ENCODE results near the gene PRRX2.
A peak's percentile ranks its signal among the peaks of the same experiment; 100 is the strongest.

Gene PRRX2

DNA sequence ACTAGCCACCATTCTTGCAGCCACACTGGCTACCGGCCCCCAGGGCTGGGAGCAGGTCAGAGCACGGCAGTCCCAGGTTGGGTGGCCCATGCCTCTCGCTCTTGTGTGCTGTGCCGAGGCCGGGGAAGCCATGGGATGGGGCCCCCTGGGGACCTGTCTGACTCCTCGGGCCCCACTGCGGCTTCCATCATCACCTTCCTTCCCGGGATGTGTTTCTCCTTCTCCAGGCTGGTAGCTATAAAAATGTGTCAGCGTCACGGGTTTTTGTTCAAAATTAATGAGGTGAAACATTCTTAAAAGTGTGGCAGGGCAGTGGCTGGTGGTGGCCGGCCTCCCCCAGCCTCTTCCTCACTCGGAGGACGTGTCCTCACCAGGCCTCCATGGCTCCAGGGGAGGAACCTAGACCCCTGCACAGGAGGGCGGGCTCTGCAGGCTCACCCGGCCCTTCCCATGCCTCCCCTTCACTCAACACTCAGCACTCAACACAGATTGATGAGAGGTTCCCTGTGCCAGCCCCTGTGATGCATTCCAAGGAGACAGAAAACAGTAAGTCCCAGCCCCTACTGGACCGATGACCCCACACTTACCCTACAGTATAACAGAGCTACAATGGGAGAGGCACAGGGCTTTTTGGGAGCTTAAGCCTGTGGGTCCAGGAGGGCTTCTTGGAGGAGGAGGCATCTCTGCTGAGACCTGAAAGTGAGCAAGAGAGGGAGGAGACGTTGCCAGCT is 44.2 kb downstream of the PRRX2 start:
- no peak for DNase-seq (ENCODE audit: low spot score)

DNA sequence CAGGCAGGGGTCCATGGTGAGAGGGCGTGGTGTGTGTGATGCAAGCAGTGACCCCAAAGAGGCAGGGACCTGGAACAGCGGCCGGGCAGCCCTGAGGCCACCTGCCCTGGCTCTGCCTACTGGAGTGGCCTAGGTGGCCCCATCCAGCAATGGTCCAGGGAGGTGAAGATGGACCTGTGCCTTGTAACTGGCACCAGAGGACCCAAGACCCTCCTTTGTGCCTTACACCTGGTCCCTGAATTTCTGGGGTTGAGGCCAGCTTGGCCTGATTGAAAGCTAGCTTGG is 44.7 kb downstream of the PRRX2 start:
- no peak for DNase-seq (ENCODE audit: low spot score)

DNA sequence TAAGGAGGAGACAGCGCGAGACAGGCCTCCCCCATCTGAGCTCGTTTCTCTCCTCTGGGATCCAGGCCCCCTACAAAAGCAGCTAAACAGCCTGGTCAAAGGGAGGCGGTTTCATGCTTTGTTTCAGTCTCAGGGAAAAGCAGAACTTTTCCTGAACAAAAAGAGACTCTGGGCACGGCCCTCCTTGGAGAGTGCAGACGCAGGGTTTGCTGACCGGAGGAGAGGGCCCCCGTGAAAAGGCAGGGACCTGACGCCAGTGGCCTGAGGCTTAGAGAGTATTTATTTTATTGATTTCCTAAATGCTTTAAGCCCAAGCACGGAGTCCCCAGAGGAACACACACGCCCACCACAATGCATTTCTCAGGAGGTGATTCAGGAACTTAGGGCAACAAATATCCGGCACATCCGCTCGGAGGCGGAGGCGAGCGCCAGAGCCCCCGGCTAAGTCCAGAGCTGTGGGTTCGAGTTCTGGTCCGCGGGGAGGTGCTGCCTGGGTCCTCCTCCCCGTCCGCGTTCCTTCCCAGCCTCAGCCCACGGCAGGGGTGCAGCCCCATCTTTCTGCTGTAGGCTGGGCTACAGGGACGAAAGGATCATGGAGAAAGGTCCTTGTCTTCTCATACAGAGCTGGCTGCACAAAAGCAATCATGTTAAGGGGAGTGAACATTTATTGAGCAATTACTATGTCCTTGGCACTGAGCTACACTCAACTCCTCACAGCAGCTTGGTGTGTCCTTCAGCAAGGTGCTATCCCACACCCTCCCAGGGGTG is 47.4 kb downstream of the PRRX2 start:
- DNase-seq (ENCODE audit: low spot score), result peak; percentile 84

DNA sequence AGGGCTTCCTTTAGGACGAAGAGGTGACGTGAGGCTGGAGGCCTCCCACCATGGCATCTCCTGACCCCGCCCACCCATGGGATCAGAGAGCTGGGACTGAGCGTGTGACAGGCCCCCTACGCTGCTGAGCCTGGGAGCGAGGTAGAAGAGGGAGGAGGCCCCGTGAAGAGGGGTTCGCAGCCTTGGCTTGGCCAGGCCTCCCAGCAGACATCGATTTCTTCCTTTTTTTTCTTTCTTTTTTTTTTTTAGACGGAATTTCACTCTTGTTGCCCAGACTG is 47.9 kb downstream of the PRRX2 start:
- DNase-seq (ENCODE audit: low spot score), result no peak

DNA sequence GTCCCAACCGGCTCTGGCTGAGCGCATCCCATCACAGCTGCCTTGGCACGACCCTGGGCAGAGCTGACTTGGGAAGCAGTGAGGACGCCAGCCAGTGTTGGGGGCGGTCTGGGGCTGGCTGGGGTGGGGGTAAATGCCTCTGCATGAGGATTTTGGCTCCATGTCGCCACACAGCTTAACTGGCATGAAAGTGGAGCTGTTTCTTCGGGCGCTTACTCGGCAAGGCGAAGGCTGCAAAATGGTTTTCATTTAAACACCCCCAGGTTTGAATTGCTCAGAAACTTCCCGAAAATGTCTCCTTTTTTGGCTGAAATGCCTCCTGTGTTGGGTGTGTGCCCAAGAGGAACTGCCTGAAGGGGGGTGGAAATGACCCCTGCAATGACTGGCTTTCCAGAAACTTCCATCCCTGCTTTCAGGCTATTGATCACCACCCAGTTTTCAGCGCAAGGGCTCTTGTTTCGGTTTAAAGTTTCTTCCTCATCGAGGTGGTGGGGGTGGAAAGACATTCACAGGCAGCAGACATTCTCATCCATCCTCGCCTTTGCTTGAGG is 49.1 kb downstream of the PRRX2 start:
- no peak for DNase-seq (ENCODE audit: low spot score)

DNA sequence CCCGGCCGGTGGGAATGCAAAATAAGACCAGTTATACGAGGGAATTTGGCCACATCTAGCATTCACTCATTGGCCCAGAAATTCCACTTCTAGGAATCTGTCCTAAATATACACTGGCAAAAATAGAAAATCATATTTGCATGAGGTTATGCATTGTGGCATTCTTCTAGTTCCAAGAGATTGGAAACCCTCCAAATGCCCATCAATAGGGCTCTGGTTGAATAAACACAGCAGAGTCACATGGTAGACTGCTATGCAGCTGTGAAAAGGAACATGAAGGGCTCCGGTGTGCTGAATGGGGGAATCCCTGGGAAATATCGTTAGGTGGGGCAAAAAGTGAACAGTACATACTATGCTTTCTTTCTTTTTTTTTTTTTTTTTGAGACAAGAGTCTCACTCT is 50.6 kb downstream of the PRRX2 start:
- no peak for DNase-seq (ENCODE audit: low spot score)

DNA sequence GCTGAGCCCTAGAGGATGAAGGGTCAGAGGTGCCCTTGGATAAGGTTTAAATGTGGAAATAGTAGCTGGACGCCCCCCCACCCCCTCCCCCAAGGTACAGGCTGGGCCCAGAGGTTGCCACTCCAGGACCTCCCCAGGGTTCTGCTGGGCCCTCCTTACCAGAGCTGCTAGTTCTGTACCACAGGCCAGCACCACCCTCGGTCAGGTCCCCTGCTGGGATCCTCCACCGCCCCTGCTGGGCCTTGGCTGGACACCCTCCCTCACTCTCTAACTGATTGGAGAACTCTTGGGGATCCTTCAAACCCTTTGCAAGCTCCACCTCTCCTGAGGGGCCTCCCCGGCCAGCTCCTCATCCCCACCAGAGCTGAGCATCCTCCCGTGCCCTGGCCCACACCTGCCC is 52.5 kb downstream of the PRRX2 start:
- no peak for DNase-seq (ENCODE audit: low spot score)

DNA sequence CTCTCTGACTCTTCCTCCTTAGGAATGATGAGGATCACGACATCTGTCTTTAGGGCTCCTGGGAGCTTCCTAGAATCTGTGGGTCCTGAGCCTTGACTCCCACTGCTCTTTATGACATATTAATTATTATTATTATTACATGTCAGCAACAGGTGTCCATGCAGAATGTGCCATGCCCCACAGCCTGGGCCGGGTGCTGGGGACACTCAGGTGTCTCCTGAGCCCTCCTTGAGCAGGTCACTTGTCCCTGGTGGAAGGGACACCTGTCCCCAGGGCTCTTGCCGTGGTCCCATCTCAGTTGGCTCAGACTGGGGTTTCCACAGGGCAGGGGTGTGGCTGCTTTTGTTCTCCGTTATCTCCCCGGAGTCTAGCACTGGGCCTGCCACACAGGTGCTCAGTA is 53.2 kb downstream of the PRRX2 start:
- no peak for DNase-seq (ENCODE audit: low spot score)

DNA sequence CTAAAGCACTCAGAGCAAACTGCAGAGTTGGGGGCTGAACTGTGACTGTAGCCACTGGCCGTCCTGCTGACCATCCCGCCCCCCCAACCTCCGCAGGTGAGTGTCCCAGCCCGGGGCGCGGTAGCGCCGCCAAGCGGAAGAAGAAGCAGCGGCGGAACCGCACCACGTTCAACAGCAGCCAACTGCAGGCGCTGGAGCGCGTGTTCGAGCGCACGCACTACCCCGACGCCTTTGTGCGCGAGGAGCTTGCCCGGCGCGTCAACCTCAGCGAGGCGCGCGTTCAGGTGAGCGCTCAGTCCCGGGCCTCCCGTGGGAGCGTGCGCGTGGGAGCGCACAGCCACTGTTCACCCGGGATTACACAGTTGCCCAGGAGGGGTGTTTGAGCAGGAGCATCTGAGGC is 53.7 kb downstream of the PRRX2 start:
- DNase-seq (ENCODE audit: low spot score), result no peak

DNA sequence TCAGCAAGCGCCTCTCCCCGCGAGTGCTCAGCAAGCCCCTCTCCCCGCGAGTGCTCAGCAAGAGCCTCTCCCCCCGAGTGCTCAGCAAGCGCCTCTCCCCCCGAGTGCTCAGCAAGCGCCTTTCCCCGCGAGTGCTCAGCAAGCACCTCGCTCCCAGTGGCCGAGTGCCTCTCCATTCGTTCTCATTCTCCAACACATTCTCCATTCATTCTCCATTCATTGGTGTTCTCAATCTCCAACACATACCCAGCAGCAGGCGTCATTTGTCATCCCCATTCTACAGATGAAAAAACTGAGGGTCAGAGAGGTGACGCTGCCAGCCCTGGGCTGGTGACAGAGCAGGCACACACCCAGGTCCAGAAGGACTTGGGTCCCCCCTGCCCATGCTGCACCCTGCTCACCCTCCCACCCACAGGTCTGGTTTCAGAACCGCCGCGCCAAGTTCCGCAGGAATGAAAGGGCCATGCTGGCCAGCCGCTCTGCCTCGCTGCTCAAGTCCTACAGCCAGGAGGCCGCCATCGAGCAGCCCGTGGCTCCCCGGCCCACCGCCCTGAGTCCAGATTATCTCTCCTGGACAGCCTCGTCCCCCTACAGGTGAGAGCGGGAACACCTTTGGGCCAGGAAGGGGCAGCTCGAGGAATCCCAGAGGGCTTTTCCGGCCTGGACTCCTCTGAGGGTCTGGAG is 54.9 kb downstream of the PRRX2 start:
- no peak for DNase-seq (ENCODE audit: low spot score)

DNA sequence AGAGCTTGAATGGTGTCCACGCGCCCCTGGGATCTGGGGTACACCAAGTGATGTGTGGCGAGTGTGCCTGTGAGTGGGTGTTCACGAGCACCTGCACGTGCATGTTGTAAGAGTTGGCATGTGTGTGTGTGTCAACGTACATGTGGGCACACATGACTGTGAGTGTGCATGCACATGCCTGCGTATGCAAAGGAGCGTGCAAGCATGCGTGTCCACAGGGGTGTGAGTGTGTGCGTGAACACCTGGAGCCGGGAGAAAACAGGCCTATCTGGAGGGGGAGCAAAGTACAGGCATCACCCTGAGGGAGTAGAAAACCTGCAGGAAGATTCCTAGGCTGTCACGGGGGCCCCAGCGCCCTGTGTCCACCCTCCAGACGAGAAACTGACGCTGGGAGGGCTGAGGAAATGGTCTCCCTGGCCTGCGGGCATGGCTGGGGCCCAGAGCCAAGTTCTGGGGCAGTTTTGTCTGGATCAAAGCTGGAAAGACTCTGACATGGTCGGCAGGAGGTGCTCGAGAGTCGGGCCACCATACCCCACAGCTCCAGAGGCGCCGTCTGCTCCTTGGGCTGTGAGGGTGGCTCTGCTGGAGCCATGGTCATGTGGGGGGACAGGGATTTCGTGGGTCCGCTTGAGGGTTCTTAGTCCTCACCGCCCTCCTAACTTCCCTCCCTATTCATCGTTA is 55.6 kb downstream of the PRRX2 start:
- DNase-seq (ENCODE audit: low spot score), result no peak

DNA sequence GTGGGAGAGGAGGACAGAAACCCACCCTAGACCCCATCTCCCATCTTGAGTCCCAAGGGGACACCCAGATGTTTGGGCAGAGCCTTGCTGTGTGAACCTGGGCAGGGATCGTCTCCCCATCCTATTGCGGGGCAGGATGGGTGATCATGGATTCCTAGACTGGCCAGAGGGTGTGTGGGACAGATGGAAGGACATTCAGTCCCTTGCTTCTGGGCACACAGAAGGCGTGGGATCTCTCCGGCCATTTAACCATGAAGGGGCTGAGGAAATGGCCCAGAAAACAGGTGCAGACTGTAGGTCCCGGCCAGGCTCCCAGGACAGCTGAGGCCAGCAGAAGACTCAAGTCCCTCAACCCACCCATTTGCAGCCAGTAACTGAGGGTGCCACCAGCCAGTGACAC is 57.5 kb downstream of the PRRX2 start:
- no peak for DNase-seq (ENCODE audit: low spot score)

DNA sequence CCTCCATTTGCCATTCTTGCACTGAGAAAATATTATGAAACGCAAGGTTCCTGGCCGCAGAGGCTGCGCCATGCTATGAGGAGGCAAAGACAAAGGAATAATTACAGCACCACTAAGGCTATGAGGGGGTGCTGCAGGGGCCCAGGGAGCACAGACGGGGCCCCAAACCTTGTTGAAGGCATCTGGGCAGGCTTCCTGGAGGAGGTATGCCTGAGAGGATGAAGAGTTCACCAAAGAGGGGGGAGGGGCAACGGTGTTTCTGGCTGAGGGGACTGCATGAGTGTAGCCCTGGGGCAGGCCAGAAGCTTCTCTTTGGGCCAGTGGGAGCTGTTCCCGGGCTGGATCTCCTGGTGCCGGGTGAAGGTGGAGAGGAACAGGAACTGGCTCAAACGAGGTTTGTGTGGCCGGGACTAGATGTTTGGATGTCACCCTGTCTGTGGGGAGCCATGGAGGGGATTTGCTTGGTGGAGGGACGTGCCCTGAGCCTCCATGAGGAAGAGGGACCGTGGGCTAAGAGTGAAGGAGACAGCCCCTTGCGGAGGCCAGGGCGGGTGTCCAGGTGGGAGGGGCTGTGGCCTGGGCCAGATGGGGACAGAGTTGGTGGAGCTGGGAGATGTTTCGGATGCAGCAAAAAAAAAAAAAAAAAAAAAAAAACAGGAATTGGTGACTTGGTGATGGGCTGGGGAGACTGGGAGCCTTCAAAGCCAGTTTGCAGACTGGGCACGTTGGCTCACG is 59.2 kb downstream of the PRRX2 start:
- no peak for DNase-seq (ENCODE audit: low spot score)

DNA sequence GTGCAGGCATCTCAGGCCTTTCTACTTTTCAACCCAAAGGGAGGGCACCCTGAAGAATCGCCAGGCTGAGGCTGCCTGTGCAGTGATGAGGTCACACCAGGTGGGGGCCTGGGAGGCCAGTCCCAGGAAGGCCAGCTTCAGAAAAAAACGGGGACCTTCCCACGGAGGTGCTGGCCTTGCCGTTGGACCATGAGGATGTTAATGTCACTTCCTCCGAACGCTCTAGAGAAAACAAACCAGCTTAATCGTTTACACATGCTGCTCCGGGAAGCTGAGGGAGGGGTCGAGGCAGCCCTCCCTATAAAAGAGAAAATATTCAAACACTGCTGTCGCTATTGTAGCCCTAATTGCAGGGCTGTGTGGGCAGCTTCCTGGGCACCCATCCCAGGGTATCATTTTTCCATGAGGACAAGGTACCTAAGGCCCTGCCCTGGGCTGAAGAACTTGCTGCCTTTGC is 60.4 kb downstream of the PRRX2 start:
- DNase-seq (ENCODE audit: low spot score), result peak; percentile 51

DNA sequence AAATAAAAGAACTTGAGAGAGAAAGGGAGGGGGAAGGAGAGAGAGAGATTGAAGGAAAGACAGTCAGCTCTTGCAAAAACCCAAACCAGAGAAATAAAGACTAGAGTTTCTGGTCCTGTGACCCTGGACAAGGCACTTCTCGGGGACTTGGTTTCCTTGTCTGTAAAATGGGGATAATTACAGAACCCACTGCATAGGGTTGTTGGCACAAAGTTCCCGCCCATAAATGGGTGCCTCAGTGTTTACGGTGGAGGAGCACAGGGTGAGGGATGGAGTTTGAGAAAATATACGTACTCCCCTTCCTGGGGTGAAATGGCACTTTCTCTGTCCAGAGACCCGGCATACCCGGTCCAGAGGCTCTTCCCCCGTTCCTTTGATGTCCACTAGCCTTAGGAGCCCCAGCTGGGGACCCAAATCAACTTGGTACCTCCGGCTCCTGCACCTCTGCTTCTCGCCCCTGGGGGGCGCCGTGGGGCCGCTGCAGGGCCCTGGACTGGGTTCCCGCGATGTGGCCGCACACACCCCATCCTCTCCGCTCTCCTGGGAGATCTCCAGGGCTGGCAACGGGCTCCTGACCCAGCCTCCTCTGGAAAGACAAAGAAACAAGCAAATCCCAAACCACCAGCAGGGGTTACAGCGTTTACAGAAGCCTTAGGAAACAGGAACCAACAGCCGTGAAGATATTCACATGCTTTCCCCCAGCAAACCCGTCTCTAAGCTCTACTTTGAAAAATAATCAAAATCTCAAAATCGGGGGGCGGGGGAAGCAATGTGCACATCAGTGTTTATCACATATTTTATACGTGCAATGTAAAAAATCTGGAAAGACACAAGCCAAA is 61.1 kb downstream of the PRRX2 start:
- DNase-seq (ENCODE audit: low spot score), result peak; percentile 94

DNA sequence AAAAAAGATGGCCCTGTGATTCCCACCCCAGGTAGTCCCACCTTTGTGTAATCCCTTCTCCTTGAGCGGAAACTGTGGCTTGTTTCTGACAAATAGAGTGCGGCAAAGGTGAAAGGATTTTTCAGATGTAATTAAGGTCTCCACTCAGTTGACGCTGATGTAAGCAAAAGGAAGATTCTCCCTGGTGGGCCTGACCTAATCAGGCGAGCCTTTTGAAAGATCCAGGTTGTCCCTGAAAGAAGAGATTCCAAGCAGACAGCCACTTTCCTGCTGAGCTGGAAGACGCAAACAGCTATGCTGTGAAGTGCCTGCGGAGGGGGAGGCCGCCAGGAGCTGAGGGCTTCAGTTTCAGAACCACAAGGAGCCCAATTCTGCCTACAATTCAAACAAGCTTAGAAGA is 63.3 kb downstream of the PRRX2 start:
- DNase-seq (ENCODE audit: low spot score), result no peak

DNA sequence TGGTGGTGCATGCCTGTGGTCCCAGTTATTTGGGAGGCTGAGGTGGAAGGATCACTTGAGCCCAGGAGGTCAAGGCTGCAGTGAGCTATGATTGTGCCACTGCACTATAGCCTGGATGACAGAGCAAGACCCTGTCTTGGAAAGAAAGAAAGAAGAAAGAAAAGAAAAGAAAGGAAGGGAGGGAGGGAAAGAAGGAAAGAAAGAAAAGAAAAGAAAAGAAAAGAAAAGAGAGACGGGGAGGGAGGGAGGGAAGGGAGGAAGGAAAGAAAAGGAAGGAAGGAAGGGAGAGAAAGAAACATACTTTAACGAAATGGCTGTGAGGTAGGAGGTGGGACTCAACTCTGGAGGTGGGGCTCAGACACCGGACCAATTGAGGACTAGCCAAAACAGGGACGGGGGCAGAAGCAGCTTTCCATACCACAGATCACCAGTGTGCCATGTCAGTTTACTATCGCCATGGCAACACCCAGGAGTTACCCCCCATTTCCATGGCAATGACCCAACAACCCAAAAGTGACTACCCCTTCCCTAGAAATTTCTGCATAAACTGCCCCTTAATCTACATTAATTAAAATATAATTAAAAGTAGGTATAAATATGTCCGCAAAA is 66.1 kb downstream of the PRRX2 start:
- DNase-seq (ENCODE audit: low spot score), result no peak

DNA sequence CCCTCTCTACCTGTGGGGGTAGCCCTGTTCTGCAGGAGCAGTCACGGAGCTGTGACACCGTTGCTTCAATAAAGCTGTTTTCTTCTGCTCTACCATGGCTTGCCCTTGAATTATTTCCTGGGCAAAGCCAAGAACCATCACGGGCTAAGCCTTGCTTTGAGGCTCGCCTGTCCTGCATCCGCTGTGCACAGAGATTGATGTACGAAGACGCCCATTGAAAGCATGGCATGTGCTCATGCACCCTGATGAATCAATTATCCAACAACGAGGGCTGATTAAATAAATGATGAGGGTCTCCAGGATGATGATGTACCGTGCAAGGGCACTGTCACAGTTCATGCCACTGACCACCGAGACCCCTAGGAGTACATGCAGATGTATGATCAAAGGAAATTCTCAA is 66.7 kb downstream of the PRRX2 start:
- no peak for DNase-seq (ENCODE audit: low spot score)

DNA sequence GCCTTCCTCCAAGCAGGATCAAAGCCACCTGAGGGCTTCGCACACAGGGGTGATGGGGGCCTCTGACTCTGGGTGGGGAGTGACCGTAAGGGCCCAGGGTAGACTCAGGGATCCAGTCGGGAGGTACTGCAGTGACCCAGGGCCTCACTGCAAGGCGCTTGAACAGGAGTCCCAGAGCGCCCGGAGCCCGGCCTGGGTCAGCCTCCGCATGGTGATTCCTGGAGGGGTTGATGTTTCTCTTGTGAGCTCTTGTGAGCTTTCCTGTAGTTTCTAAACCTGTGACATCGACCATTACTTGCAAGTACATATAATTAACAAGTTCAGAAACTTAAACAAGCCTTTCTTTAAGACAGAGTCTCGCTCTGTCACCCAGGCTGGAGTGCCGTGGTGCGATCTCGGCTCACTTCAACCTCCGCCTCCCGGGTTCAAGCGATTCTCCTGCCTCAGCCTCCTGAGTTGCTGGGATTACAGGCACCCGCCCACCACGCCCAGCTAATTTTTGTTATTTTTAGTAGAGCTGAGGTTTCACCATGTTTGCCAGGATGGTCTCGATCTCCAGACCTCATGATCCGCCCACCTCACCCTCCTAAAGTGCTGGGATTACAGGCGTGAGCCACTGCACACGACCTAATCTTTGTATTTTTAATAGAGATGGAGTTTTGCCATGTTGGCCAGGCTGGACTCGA is 67.6 kb downstream of the PRRX2 start:
- DNase-seq (ENCODE audit: low spot score), result no peak

DNA sequence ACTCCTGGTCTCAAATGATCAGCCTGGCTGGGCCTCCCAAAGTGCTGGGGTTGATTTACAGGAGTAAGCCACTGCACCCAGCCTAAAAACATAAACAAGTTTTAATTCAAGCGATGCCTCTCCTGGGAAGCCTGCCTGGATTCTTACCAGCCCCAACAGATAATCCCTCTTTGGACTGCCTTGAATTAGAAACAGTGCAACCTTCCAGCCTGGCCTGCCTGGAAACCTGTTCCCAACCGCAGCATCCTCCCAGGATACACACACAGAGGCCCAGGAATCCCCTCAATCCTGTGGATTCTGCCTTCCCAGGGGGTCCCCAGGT is 68.1 kb downstream of the PRRX2 start:
- no peak for DNase-seq (ENCODE audit: low spot score)
